ENCODE measurements around the gene RSRP1. TPM values are rescaled to one million over a fixed set of nuclear protein-coding genes. Genes with fewer than 3 reads are reported as not detected.
"Not testable (repeated sequence)": the region's sequence is repeated elsewhere in the genome, so short reads cannot be mapped to it uniquely, and the experiment has no call there.

Gene RSRP1
- polyA plus RNA-seq, 3 donors = 39.4 to 87.5 (median 46.0) TPM

DNA sequence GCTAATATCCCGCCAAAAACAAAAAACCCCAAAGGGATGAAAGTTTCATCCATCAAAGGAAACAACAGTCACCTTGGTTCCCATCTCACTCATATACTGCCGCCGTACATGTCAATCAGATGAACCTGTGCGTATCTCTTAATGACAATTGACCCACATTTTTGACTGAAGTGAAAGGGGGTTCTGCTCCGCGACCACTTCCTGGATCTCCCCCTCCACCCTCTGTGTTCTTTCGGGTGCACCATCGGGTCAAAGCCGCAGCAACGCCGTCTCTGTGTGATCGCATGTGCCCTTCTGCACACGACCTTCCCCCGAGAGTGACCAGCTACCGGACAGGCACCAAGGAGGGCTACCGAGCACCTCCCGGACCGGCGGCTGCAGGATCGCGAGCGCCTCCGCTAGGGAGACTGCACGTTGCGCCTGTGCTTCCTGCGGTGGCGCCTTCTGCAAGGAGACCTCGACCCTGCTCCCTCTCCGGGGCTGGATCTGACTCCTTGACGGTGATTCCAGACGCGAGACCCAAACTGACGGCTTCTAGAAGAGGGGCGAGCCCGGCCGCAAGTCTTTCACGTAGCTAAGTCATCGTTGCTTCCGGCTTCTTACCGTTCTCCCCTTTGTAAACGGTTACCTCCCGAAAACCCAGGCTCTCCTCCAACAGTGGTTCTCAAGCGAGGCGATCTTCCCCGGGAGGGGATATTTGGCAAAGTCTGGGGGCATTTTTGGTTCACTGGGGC is 19.5 kb upstream of the RSRP1 start:
- 0 to 1% (median 1%) methylated on average over 11 to 17 of the region's 45 CpGs for WGBS, 3 donors
- not testable (repeated sequence) for H3K27ac ChIP-seq (ENCODE audit: low read depth, low read length)

DNA sequence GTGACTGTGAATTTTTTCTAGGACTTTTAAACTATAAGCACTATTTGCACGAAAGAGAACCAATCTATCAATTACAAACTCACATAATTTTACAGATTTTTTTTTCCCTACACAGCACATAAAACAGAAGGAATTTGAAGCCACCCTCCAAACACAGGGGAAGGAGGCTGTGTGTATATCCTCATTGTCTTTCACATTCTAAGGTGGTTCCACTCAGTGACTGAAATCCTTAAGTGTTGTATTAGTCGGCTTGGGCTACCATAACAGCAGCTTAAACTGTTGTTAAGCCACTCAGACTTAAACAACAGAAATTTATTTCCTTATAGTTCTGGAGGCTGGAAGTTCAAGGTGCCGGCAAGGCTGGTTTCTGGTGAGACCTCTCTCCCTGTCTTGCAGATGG is 13.1 kb upstream of the RSRP1 start:
- 83 to 86% (median 84%) methylated on average over 3 of the region's 3 CpGs for WGBS, 3 donors
- not testable (repeated sequence) for H3K27ac ChIP-seq (ENCODE audit: low read depth, low read length)

DNA sequence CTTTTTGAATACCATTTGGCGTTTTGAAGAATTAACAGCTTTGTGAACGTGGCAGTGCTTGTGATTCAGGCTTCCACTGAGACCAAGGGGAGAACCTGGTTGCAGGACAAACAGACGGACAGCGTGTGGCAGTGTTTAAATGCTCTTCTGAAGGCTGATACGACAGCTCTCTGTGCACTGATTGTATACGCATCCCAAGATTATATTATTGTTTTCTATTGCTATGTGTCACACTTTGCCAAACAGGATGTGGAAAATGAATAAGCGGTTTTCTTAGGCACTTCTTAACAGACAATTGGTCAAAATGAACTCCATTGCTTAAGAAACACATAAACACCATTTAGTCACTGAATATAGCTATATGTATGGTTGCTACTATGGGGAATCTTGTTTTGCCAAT is 12.6 kb upstream of the RSRP1 start:
- 32 to 67% (median 47%) methylated on average over 5 to 7 of the region's 7 CpGs for WGBS, 3 donors
- not testable (repeated sequence) for H3K27ac ChIP-seq (ENCODE audit: low read depth, low read length)

DNA sequence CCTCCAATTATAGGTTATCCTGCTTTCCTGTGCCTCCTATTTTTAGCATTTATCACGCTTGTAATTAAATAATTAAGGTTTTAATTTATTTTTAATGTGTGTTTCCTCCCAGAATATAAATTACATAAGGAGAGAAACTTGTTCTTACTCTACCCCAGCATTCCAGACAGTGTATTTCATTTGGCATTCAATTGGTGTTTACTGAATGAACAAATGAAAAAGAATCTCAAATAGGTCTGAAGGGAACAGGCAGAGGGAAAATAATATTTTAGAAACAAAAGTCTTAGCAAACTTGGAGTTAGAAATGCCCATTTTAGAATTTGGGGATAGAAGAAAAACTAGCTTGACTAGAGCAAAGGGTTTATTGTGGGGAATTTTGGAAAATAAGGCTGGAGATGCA is 9.9 kb upstream of the RSRP1 start:
- H3K27ac ChIP-seq (ENCODE audit: low read depth, low read length) = no peak overlapping the region
- WGBS, 3 donors = 62 to 69% (median 64%) methylated on average over 1 of the region's 1 CpG

DNA sequence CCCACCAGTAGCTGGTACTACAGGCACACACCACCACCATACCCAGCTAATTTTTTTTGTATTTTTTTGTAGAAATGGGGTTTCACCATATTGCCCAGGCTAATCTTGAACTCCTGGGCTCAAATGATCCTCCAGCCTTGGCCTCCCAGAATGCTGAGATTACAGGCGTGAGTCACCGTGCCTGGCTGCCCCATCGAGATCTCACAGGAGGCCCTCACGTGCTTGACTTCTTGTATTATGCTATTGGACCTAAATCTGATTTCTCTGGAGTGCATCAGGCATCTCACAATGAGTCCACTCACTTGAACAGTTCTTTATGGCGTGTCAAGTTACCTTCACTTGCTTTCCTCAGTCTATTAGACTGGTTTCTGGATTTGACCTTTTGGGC is 9.3 kb upstream of the RSRP1 start:
- 93 to 97% (median 94%) methylated on average over 5 of the region's 5 CpGs for WGBS, 3 donors
- no peak overlapping the region for H3K27ac ChIP-seq (ENCODE audit: low read depth, low read length)

DNA sequence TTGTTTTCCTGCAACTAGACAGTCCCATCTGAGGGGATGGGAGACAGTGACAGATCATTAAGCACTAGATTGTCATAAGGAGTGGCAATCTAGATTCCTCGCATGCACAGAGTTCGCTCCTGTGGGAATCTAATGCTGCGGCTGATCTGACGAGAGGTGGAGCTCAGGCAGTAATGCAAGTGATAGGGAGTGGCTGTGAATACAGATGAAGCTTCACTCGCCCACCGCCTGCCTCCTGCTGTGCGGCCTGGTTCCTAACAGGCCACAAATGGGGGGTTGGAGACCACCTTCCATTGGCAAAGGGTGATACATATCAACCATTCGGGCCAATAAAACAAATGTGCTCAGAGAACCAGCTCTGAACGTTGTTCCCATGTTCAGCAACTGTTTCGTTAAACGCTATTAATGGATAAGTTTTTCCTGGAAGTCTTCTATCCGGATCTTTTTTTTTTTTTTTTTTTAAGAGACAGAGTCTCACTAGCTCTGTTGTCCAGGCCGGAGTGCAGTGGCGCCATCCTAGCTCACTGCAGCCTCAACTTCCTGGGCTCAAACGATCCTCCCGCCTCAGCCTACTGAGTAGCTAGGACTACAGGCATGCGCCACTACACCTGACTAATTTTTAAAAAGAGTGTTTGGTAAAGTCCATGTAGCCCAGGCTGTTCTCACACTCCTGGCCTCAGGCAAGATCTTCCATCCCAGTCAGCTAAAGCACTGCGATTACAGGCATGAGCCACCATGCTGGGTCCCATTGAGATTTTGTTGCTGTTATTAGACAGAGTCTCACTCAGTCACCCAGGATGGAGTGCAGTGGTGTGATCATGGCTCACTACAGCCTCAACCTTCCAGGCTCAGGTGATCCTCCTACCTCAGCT is 8.7 kb upstream of the RSRP1 start:
- H3K27ac ChIP-seq (ENCODE audit: low read depth, low read length) = no peak overlapping the region
- 78 to 90% (median 78%) methylated on average over 18 of the region's 18 CpGs for WGBS, 3 donors

DNA sequence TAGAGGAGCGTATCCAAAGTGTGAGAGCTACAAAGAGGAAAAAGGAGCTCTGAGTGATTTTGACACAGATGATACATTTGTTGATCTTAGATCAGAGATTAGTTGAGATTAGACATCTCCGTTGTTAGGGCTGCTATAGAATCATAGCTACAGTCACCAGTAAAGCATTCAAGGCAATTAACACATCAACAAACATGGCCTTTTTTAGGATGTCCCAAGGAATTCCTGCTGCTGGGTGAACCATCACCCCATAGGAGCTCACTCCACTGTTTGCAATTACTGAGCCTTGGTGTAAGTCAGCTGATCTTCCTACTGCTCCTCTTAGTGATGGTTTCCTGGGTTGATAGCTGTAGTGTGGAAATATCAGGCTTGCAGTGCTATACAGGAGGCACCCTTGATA is 6.7 kb upstream of the RSRP1 start:
- 81 to 90% (median 87%) methylated on average over 2 of the region's 2 CpGs for WGBS, 3 donors
- no peak overlapping the region for H3K27ac ChIP-seq (ENCODE audit: low read depth, low read length)

DNA sequence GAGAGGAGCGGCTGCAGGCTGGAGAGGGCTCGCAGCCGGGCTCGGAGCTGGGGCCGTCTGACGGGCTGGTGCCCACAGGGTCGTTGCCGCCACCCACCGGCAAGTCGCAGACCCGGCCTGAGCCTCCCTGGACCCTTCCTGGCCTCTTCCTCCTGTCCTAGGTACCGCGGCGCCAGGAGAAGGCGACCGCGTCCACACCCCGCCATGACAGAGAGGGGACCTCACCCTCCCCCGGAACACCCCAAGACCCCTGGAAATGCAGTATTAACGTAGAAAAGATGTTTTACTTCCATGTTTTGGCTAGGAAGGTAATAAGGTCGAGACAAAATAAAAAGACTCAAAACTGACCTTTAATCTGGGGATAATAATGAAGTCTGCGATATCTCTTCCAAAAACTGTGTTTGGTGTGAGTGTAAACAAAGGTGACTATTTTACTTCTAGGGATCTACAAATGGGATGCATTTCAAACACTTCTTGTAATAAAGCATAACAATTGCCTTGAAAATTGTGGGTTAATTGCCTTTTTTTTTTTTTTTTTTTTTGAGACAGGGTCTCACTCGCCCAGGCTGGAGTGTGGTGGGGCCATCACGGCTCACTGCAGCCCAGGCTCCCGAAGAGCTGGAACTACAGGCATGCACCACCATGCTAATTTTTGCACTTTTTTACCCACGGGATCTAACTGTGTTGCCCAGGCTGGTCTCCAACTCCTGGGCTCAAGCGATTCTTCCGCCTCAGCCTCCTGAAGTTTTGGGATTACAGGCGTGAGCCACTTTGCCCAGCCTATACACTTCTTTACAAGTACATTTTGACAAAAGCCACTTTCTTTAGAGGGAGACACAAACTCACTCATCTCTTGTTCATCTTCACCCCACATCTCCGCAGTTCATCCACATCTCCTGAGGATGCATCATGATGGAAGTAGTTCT is 838 bp upstream of the RSRP1 start:
- WGBS, 3 donors = 18 to 27% (median 23%) methylated on average over 30 of the region's 30 CpGs
- no peak overlapping the region for H3K27ac ChIP-seq (ENCODE audit: low read depth, low read length)

DNA sequence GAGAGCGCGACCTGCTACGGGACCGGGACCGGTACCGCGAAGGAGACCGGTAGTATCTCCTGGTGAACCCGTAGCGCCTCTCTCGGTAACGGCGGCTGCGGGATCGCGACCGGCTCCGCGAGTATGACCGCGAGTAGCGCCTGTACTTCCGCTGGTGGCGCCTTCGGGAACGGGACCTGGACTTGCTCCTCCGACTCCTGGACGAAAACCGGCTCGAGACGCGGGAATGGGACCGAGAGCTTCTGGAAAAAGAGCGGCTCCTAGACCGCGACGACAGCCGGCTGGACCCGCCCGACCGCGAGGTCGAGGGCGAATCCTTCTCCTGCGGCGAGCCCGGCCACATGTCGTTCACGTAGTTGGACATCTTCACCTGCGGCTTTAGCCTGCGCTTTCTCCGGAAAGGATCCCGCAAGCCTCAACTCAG is 642 bp downstream of the RSRP1 start:
- 0% methylated on average over 53 of the region's 53 CpGs for WGBS, 3 donors

DNA sequence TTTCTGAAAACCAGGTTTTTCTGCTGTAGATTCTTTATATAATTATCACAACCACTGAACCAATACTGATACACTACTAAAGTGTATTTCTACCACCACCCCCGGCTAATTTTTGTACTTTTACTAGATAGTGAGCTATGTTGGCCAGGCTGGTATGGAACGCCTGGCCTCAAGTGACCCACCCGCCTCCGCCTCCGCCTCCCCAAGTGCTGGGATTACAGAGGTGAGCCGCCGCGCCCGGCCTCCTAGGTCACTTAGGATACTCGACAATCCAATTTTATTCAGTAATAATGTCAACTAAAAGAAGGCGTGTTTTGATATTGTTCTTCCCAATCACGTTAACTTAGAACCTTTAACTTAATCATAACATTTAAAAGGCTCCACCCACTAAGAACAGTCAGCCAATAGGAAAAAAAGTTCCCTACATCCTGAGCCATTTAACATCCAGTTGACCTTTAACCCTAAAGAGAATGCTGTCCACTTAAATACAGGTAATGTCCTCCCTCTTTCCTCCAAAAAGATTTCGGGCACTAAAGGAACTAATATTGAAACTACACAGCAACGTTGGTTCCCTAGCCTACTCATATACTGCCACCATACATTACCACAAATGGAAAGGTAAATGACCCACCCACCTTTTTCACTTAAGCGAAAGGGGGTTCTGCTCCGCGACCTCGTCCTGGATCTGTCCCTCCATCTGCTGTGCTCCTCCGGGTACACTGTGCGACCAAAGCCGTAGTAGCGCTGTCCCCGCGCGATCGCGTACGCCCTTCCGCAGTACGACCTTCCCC is 1.2 kb downstream of the RSRP1 start:
- WGBS, 3 donors = 10 to 23% (median 23%) methylated on average over 30 of the region's 30 CpGs
- no peak overlapping the region for H3K27ac ChIP-seq (ENCODE audit: low read depth, low read length)

More for the DNA sequence above, 642 bp downstream of the RSRP1 start:
- H3K27ac ChIP-seq (ENCODE audit: low read depth, low read length) = peak overlapping the region; percentile 94

DNA sequence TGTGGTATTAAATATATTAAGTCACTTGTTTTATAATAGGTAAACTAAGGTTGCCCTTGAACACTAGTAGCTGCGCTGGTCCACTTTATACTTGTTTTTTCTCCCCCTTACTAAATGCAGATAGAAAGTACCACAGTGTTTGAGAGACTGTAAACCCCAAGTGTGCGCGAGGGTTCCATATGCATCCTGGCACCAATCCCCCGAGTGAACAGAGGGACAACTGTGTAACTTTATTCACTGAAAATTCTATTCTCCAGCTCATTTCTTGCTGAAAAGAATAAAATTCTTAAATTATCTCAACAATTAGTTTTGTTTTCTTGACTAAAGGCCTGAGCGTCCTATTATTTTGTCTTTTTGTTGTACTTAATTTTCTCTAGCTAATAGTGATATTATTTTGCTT is 1.9 kb downstream of the RSRP1 start:
- 53 to 81% (median 74%) methylated on average over 5 of the region's 5 CpGs for WGBS, 3 donors
- no peak overlapping the region for H3K27ac ChIP-seq (ENCODE audit: low read depth, low read length)

DNA sequence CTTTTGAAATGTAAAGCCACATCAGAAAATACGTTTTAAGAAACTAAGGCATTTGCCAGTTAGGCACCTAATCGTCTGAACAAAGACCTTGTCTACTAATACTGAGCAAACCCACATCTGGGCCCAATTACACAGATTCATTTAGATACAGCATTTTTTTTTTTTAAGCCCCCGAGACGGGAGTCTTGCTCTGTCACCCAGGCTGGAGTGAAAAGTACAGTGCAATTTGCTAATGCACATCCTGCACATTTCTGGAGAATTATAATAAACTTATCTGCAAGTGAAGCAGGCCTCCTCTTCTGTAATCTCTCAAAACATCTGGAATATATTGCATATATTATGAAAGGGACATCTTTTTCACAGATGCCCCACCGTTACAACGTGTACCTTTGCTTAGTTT is 3.3 kb downstream of the RSRP1 start:
- H3K27ac ChIP-seq (ENCODE audit: low read depth, low read length) = no peak overlapping the region
- 53 to 65% (median 56%) methylated on average over 6 of the region's 6 CpGs for WGBS, 3 donors

DNA sequence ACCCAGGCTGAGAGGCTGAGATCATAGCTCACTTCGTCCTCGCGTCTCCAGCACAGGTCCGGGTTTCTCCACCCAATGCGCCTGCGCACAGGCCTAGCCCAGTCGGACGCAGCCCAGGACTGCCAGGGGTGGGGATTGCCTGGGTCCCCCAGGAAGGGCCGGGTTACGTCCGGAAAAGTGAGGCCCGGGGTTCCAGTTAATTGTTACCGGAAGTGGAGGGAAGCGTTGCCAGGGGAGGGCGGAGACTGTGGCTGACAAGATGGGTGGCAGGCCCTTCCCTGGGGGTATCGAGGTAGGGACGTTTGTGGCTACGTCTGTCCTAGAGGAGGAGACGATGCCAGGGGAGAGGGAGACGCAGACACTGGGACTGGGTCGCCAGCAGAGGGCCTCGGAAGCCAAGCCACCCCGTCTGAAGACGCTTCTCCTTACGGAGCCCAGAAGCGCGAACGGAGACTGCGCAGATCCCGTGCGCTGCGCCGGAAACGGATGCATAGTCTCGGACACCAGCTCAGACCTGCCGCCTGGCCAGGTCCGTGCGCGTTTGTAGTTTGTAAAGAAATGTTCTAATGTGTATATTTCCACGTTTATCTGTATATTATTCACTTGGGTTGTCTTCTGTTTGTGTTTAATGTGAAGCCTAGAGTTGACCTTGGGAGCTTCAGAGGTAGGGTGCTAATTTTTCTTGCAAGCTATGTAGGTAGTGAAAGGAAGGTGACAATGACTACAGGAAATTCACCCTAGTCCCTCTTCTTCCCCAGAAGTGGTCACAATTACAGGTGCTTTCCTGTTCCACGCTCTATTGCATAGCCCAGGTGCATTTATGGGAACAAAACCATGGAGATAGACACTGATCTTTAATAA is 7.3 kb downstream of the RSRP1 start:
- WGBS, 3 donors = 1% methylated on average over 40 to 41 of the region's 41 CpGs
- H3K27ac ChIP-seq (ENCODE audit: low read depth, low read length) = peak overlapping the region; percentile 57

DNA sequence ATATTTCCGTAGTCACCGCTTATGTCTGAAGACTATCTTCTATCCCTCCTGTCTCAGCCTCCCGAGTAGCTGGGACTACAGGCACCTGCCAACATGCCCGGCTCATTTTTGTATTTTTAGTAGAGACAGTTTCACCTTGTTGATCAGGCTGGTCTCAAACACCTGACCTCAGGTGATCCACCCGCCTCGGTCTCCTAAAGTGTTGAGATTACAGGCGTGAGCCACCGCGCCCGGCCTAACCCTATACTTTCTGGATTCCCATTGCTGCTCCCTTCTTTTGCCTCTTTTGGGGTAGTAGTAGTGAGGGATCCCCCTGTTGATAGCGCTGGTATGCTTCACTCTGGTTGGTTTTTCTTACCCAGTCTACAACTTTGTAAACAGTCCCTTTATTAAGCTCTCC is 9.2 kb downstream of the RSRP1 start:
- H3K27ac ChIP-seq (ENCODE audit: low read depth, low read length) = no peak overlapping the region
- 88 to 96% (median 94%) methylated on average over 11 of the region's 11 CpGs for whole genome bisulfite sequencing, 3 donors

DNA sequence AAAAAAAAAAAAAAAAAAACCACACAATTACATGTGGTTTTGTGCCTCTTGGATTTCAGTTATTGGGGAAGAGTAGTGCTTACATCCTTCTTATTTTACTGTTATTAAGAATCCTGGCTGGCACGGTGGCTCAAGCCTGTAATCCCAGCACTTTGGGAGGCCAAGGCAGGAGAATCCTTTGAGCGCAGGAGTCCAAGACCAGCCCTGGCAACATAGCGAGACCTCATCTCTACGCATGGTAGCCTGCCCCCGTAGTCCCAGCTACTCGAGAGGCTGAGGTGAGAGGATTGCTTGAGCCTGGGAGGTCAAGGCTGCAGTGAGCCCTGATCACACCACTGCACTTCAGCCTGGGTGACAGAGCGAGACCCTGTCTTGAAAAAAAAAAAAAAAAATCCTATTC is 11.0 kb downstream of the RSRP1 start:
- WGBS, 3 donors = 89 to 93% (median 91%) methylated on average over 7 of the region's 7 CpGs
- H3K27ac ChIP-seq (ENCODE audit: low read depth, low read length) = not testable (repeated sequence)

DNA sequence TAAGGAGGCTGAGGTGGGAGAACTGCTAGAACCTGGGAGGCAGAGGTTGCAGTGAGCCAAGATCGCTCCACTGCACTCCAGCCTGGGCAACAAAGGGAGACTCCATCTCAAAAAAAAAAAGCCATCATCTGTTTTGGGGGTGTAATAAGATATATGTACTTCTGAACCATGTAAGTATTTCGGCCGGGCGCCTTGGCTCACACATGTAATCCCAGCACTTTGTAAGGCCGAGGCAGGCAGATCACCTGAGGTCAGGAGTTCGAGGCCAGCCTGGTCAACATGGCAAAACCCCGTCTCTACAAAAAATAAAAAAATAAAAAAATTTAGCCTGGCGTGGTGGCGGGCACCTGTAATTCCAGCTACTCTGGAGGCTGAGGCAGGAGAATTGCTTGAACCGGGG is 11.8 kb downstream of the RSRP1 start:
- 95 to 99% (median 96%) methylated on average over 10 of the region's 10 CpGs for WGBS, 3 donors
- H3K27ac ChIP-seq (ENCODE audit: low read depth, low read length) = not testable (repeated sequence)
